Mucosa of descending colon (tissue), 3 donors: ENCODE measurements around the gene SLC25A5. TPM values are rescaled to one million over a fixed set of nuclear protein-coding genes. Genes with fewer than 3 reads are reported as not detected.

ENCODE experiments used
- ATAC-seq: fragments of 200-7000 bp; cut with Tn5 transposase; one replicate; pipeline ENCODE4 v1.9.1; 2020; ENCODE audit warnings: mild to moderate bottlenecking, moderate library complexity
- DNase-seq, 3 donors: peaks; one replicate each; pipeline ENCODE4 v3.0.0-alpha.2; 2020
- H3K36me3 ChIP-seq: fragments of 200-600 bp; one replicate; pipeline ENCODE4 v1.8.0; 2021; ENCODE audit warnings: low read depth, mild to moderate bottlenecking
- H3K4me1 ChIP-seq: fragments of 200-600 bp; one replicate; pipeline ENCODE4 v1.8.0; 2021; ENCODE audit warnings: low read depth, mild to moderate bottlenecking
- H3K4me3 ChIP-seq: fragments of 200-600 bp; one replicate; pipeline ENCODE4 v1.8.0; 2021; ENCODE audit warnings: mild to moderate bottlenecking
- H3K9me3 ChIP-seq: fragments of 200-600 bp; one replicate; pipeline ENCODE4 v1.8.0; 2021; ENCODE audit warnings: mild to moderate bottlenecking
- CTCF ChIP-seq: fragments of 200-600 bp; IDR thresholded peaks from one replicate; pipeline ENCODE4 v1.8.0; 2022; ENCODE audit warnings: antibody characterized with exemption, mild to moderate bottlenecking
- intact Hi-C, 2 donors: fragments of 100-400 bp; cut with DNase I in 1 of 2; cut with micrococcal nuclease in 1 of 2; formaldehyde crosslinking; loops; one replicate each; pipeline versions ENCODE4 v1.11.0 to v1.11.1; 2022; cut with DNase I, micrococcal nuclease
- total RNA-seq, 3 donors: library from RNA; stranded (reverse); fragmentation: NEBNext Ultra II Directional in 2 of 3; extraction: Animal tissue kit (Norgen Biotek cat#: 25700) in 2 of 3; gene quantifications; one replicate each; pipeline versions ENCODE4 v1.2.1 to v1.2.4, GENCODE V29; 2021 to 2023
- donor health status: DM: no; HTN: no; CAD: no; lungs with moderate emphysema.
- donor health status: DM: no; HTN: no; CAD: no.
- donor health status: DM: no; HTN: yes; CAD: no.

The SLC25A5 gene
- total RNA-seq, 3 donors from 2014 or later = 599 to 1,194 (median 1,087) TPM

- no peaks in the 10 kb centered on the region for H3K4me1 ChIP-seq
- DNase-seq (peak; percentile 93 to 95 (median 94)), ATAC-seq (peak; percentile 89)
- intact Hi-C loops = no loop called here
- no peaks in the 10 kb centered on the region for H3K9me3 ChIP-seq
- H3K4me3 ChIP-seq = peak overlapping the region; percentile 70
- H3K36me3 ChIP-seq = no peaks in the 10 kb centered on the region
- peak; percentile 77 for TF ChIP-seq CTCF
Observed at GRCh38 chrX:119468551-119469312, 488 bp downstream of the SLC25A5 start.

- no peak for ATAC-seq
- TF ChIP-seq CTCF = no peak
- Histone ChIP-seq H3K9me3 (no peaks in the 10 kb centered on the region), H3K4me1 (no peaks in the 10 kb centered on the region), H3K4me3 (no peak overlapping the region), H3K36me3 (no peaks in the 10 kb centered on the region)
- no peak for DNase-seq
- intact Hi-C loops = no loop called here
Observed at GRCh38 chrX:119469313-119469635, 1.0 kb downstream of the SLC25A5 start.

GRCh38 chrX:119474615-119475388, 6.6 kb downstream of the SLC25A5 start:
- Histone ChIP-seq H3K9me3 (no peaks in the 10 kb centered on the region), H3K4me3 (no peak overlapping the region), H3K36me3 (no peaks in the 10 kb centered on the region), H3K4me1 (peaks cover 3% of the 10 kb centered on the region)
- TF ChIP-seq CTCF = no peak
- DNase-seq (no peak), ATAC-seq (no peak)
- intact Hi-C loops = no loop called here

GRCh38 chrX:119475389-119476101, 7.3 kb downstream of the SLC25A5 start:
- Histone ChIP-seq H3K36me3 (no peaks in the 10 kb centered on the region), H3K9me3 (no peaks in the 10 kb centered on the region), H3K4me3 (no peak overlapping the region), H3K4me1 (peaks cover 3% of the 10 kb centered on the region)
- no peak for TF ChIP-seq CTCF
- no peak for ATAC-seq
- DNase-seq = no peak
- intact Hi-C loops = no loop called here

GRCh38 chrX:119477812-119478232, 9.6 kb downstream of the SLC25A5 start:
- no peaks in the 10 kb centered on the region for H3K9me3 ChIP-seq
- DNase-seq (peak in 1 of 3 donors; percentile 54), ATAC-seq (peak; percentile 89)
- intact Hi-C loops = no loop called here
- no peaks in the 10 kb centered on the region for H3K36me3 ChIP-seq
- peaks cover 3% of the 10 kb centered on the region for H3K4me1 ChIP-seq
- TF ChIP-seq CTCF = no peak
- H3K4me3 ChIP-seq = no peak overlapping the region
